HCT116 (cell line): Measurements from ENCODE around the gene CCDC86. TPM values are rescaled to one million over a fixed set of nuclear protein-coding genes. Genes with fewer than 3 reads are reported as not detected.

ENCODE experiments used
- ATAC-seq: fragments of 200-7000 bp; cut with Tn5 transposase; 2 replicates; pipeline ENCODE4 v1.9.1; 2020; ENCODE audit warnings: mild to moderate bottlenecking, moderate library complexity
- BruUV-seq: library from RNA; stranded (reverse); fragments of 400-500 nt; replicated peaks from 2 replicates; lab custom pipeline; 2021; lab: Mats Ljungman, UMichigan
- CTCF ChIA-PET: fragments of 300-600 bp; sonication (Branson Sonifier 250); formaldehyde crosslinking; loops from one replicate; lab custom pipeline; 2021; ENCODE audit warnings: antibody characterized with exemption; lab: Charles Lee
- POLR2A ChIA-PET: fragments of 300-600, 350-600 bp; sonication (Branson Sonifier 250); formaldehyde crosslinking; loops from one replicate; lab custom pipeline; 2021; ENCODE audit warnings: antibody characterized with exemption; lab: Charles Lee
- RAD21 ChIA-PET, 2 experiments: fragments of 300-600 bp; sonication (Branson Sonifier 250); formaldehyde crosslinking; loops; one replicate each; lab custom pipeline; 2023; ENCODE audit warnings: low total read pairs in 2 of 2; ENCODE audit not compliant: uncharacterized antibody in 2 of 2, unreplicated experiment in 2 of 2, low non-redundant PET in 1 of 2; lab: Charles Lee
- DNase-seq: peaks from one replicate; pipeline ENCODE4 v3.0.0-alpha.2; 2010; ENCODE audit warnings: low read depth, low spot score
- H2AFZ ChIP-seq: fragments of 200-600 bp; shearing (Covaris generic), sonication (generic); 2 replicates; pipeline ENCODE4 v1.6.1; 2017; ENCODE audit warnings: low read depth, mixed run types, mixed read lengths, antibody characterized with exemption, low read length; ENCODE audit not compliant: poor library complexity, severe bottlenecking
- H3K27ac ChIP-seq: 2 replicates; pipeline ENCODE4 v1.5.1; 2012; ENCODE audit warnings: low read depth, low read length
- H3K27me3 ChIP-seq: fragments of 200-600 bp; sonication (generic); 2 replicates; pipeline ENCODE4 v1.6.1; 2016; ENCODE audit warnings: mixed run types, low read length, mixed read lengths; ENCODE audit not compliant: insufficient read depth
- H3K36me3 ChIP-seq, 2 experiments: fragments of 200-500 bp in 1 of 2; fragments of 200-600 bp in 1 of 2; sonication (Bioruptor generic) in 1 of 2; sonication (generic) in 1 of 2; 2 replicates each; pipeline versions ENCODE4 v1.5.1 to v1.6.1; 2014 to 2016; ENCODE audit warnings: low read length in 2 of 2, inconsistent platforms in 1 of 2, mixed read lengths in 1 of 2, mixed run types in 1 of 2; ENCODE audit not compliant: insufficient read depth in 2 of 2, control insufficient read depth in 1 of 2
- H3K4me1 ChIP-seq, 2 experiments: fragments of 200-600 bp in 1 of 2; sonication (generic) in 1 of 2; 2 replicates each; pipeline versions ENCODE4 v1.5.1 to v1.6.1; 2012 to 2017; ENCODE audit warnings: low read length in 2 of 2, inconsistent platforms in 1 of 2, mild to moderate bottlenecking in 1 of 2, mixed read lengths in 1 of 2, mixed run types in 1 of 2, moderate library complexity in 1 of 2; ENCODE audit not compliant: insufficient read depth in 2 of 2, control insufficient read depth in 1 of 2
- H3K4me2 ChIP-seq: fragments of 200-600 bp; sonication (generic); 2 replicates; pipeline ENCODE4 v1.6.1; 2017; ENCODE audit warnings: mixed run types, low read length, mixed read lengths
- H3K4me3 ChIP-seq, 2 experiments: fragments of 200-600 bp in 1 of 2; sonication (generic) in 1 of 2; replicated peaks in 1 of 2; 2 replicates each; pipeline ENCODE4 v1.5.1; 2011 to 2016; ENCODE audit warnings: low read length in 2 of 2, control low read depth in 1 of 2, low read depth in 1 of 2, mild to moderate bottlenecking in 1 of 2, mixed read lengths in 1 of 2, mixed run types in 1 of 2
- H3K79me2 ChIP-seq: fragments of 200-600 bp; sonication (generic); 2 replicates; pipeline ENCODE4 v1.6.1; 2017; ENCODE audit warnings: mild to moderate bottlenecking, mixed run types, low read length, moderate library complexity, mixed read lengths; ENCODE audit not compliant: insufficient read depth
- H3K9ac ChIP-seq: fragments of 200-600 bp; sonication (generic); 2 replicates; pipeline ENCODE4 v1.6.1; 2016; ENCODE audit warnings: low read length, mixed read lengths
- H3K9me2 ChIP-seq: fragments of 200-600 bp; sonication (generic), shearing (Covaris generic); 2 replicates; pipeline ENCODE4 v1.6.1; 2017; ENCODE audit warnings: mixed run types, mild to moderate bottlenecking, moderate library complexity; ENCODE audit not compliant: insufficient read depth
- H3K9me3 ChIP-seq, 2 experiments: fragments of 200-500 bp in 1 of 2; fragments of 200-600 bp in 1 of 2; sonication (Bioruptor generic) in 1 of 2; sonication (generic) in 1 of 2; 2 replicates each; pipeline ENCODE4 v1.6.1; 2014 to 2017; ENCODE audit warnings: low read length in 2 of 2, mixed read lengths in 2 of 2, inconsistent platforms in 1 of 2, low read depth in 1 of 2, mild to moderate bottlenecking in 1 of 2, mixed run types in 1 of 2, moderate library complexity in 1 of 2; ENCODE audit not compliant: control insufficient read depth in 1 of 2, insufficient read depth in 1 of 2
- H4K20me1 ChIP-seq: fragments of 200-600 bp; sonication (generic), shearing (Covaris generic); 2 replicates; pipeline ENCODE4 v1.6.1; 2017; ENCODE audit warnings: mixed run types, mild to moderate bottlenecking, moderate library complexity; ENCODE audit not compliant: insufficient read depth
- CBX3 ChIP-seq: IDR thresholded peaks from 2 replicates; pipeline ENCODE4 v1.6.1; 2012; ENCODE audit warnings: low read depth
- CEBPB ChIP-seq: IDR thresholded peaks from 2 replicates; pipeline ENCODE4 v1.6.1; 2012; ENCODE audit warnings: low read depth
- EZH2 ChIP-seq: fragments of 200-600 bp; sonication (generic); IDR thresholded peaks from 2 replicates; pipeline ENCODE4 v1.6.1; 2017; ENCODE audit warnings: antibody characterized with exemption, mixed run types
- FOSL1 ChIP-seq: IDR thresholded peaks from 2 replicates; pipeline ENCODE4 v1.6.1; 2012; ENCODE audit warnings: low read depth
- REST ChIP-seq: IDR thresholded peaks from 2 replicates; pipeline ENCODE4 v1.6.1; 2012; ENCODE audit warnings: low read depth
- SP1 ChIP-seq: IDR thresholded peaks from 2 replicates; pipeline ENCODE4 v1.6.1; 2012; ENCODE audit warnings: low read depth
- SRF ChIP-seq: IDR thresholded peaks from 2 replicates; pipeline ENCODE4 v1.6.1; 2012; ENCODE audit warnings: low read depth
- TCF7L2 ChIP-seq: IDR thresholded peaks from 2 replicates; pipeline ENCODE4 v1.7.0; 2011; ENCODE audit warnings: borderline replicate concordance, inconsistent platforms; ENCODE audit not compliant: insufficient read depth, insufficient read length; ENCODE audit errors: extremely low read depth
- YY1 ChIP-seq: IDR thresholded peaks from 2 replicates; pipeline ENCODE4 v1.6.1; 2011; ENCODE audit warnings: low read length, low read depth, moderate library complexity, mild to moderate bottlenecking; ENCODE audit not compliant: insufficient replicate concordance; ENCODE audit errors: extremely low read depth
- ZBTB33 ChIP-seq: IDR thresholded peaks from 2 replicates; pipeline ENCODE4 v1.6.1; 2011; ENCODE audit warnings: mild to moderate bottlenecking, low read length, moderate library complexity; ENCODE audit not compliant: insufficient replicate concordance; ENCODE audit errors: extremely low read depth
- intact Hi-C: fragments of 100-400 bp; cut with micrococcal nuclease; formaldehyde crosslinking; loops from 2 replicates; pipeline ENCODE4 v1.10.0; 2022
- total RNA-seq: library from RNA; stranded (reverse); gene quantifications from one replicate; pipeline ENCODE4 v1.2.1, GENCODE V29; 2021; ENCODE audit not compliant: unreplicated experiment

The CCDC86 gene
- total RNA-seq, 1 experiment from 2014 or later, result 69.6 TPM

DNA sequence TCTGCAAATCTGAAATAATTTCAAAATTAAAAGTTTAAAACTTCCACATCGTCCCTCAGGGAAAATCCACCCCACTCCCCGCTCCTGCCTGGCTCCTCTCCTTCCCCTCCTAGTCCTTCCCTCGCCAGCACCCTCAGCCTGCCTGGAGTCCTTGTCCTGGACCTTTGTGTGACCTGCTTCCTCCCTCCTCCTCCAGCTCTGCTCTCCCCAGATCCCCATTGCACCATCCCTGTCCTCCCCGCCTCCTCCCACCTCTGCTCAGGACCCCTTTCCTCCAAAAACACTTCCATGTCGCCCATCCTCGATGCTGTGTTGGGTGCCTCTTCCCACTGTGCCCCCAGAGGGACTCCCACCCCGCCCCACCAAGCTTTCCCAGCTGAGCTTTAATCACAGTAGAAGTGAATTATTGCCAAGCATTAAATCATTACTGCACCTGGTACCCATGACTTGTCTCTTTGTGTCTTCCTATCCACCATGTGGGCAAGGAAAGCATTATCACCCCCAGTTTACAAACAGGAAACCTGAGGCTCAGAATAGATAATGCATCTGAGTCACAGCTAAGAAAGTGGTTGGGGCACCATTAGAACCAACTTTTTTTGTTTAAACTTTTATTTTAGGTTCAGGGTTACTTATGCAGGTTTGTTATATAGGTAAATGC lies 23.1 kb downstream of the CCDC86 start:
- ChIA-PET RAD21 (no interaction called here), CTCF (no interaction called here)
- ATAC-seq (no peak), DNase-seq (no peak)
- no peaks in the 10 kb centered on the region for H4K20me1 ChIP-seq
- H3K4me2 ChIP-seq, result no peak overlapping the region
- H3K9ac ChIP-seq, result no peak overlapping the region
- no peak overlapping the region for H3K4me3 ChIP-seq
- H2AFZ ChIP-seq, result no peak overlapping the region
- no TSS peak for BruUV-seq
- H3K79me2 ChIP-seq, result no peaks in the 10 kb centered on the region
- H3K9me2 ChIP-seq, result no peaks in the 10 kb centered on the region
- no peaks in the 10 kb centered on the region for H3K36me3 ChIP-seq
- no peak for TF ChIP-seq YY1
- no peak for TF ChIP-seq REST
- no peak for TF ChIP-seq SP1
- no peak for TF ChIP-seq CBX3
- TF ChIP-seq EZH2, result no peak
- no peak for TF ChIP-seq TCF7L2
- TF ChIP-seq FOSL1, result no peak
- TF ChIP-seq CEBPB, result no peak
- TF ChIP-seq ZBTB33, result no peak
- TF ChIP-seq SRF, result no peak
- TF ChIP-seq, all 23 proteins: peak for 0
- Histone ChIP-seq H3K27ac (no peak overlapping the region), H3K4me1 (no peaks in the 10 kb centered on the region), H3K9me3 (no peaks in the 10 kb centered on the region), H3K27me3 (0 out of 2 replicates have a peak, but pooled peaks cover 4% of the 10 kb centered on the region)
- intact Hi-C loops, result no loop called here
- POLR2A ChIA-PET, result no interaction called here
